ENCODE data around the gene PTPN22.

Gene PTPN22

GRCh38 chr1:113846391-113847035, 25.0 kb downstream of the PTPN22 start:
- no peak for DNase-seq

- no peak for DNase-seq
Observed at GRCh38 chr1:113836534-113836933, 35.0 kb downstream of the PTPN22 start.

- DNase-seq, result peak; percentile 74
Observed at GRCh38 chr1:113835686-113836290, 35.7 kb downstream of the PTPN22 start.

GRCh38 chr1:113834716-113835115, 36.8 kb downstream of the PTPN22 start:
- DNase-seq, result no peak

- DNase-seq, result no peak
Observed at GRCh38 chr1:113830039-113830438, 41.5 kb downstream of the PTPN22 start.

- DNase-seq, result no peak
Observed at GRCh38 chr1:113821916-113822315, 49.6 kb downstream of the PTPN22 start.

- no peak for DNase-seq
Observed at GRCh38 chr1:113818578-113818977, 52.9 kb downstream of the PTPN22 start.

GRCh38 chr1:113813218-113813617, 58.3 kb downstream of the PTPN22 start:
- DNase-seq, result no peak

- DNase-seq, result no peak
Observed at GRCh38 chr1:113812661-113813135, 58.8 kb downstream of the PTPN22 start.

- peak; percentile 99 for DNase-seq
Observed at GRCh38 chr1:113811888-113812660, 59.4 kb downstream of the PTPN22 start, which contains the start of gene RSBN1. Gene RSBN1 (minus strand): TSS chr1:113812476. CDS start chr1:113812412, 64 bp downstream.

- no peak for DNase-seq
Observed at GRCh38 chr1:113811156-113811887, 60.2 kb downstream of the PTPN22 start.

GRCh38 chr1:113809670-113810602, 61.6 kb downstream of the PTPN22 start:
- DNase-seq, result no peak

- no peak for DNase-seq
Observed at GRCh38 chr1:113808450-113809195, 62.9 kb downstream of the PTPN22 start.

GRCh38 chr1:113805639-113806038, 65.9 kb downstream of the PTPN22 start:
- no peak for DNase-seq

- no peak for DNase-seq
Observed at GRCh38 chr1:113805256-113805531, 66.3 kb downstream of the PTPN22 start.

- no peak for DNase-seq
Observed at GRCh38 chr1:113804421-113805255, 66.9 kb downstream of the PTPN22 start.

GRCh38 chr1:113802367-113803007, 69.0 kb downstream of the PTPN22 start:
- DNase-seq, result no peak

GRCh38 chr1:113800487-113800886, 71.0 kb downstream of the PTPN22 start:
- no peak for DNase-seq

GRCh38 chr1:113797472-113797871, 74.0 kb downstream of the PTPN22 start:
- DNase-seq, result no peak

Measured in CD4-positive, alpha-beta T cell treated with Interleukin-10 for 1 hour (primary cell).